Loucy (cell line): ENCODE measurements around the gene SYNPR.

ENCODE experiments used
- EZH2phosphoT487 ChIP-seq: fragments of 200-600 bp; IDR thresholded peaks from 2 replicates; pipeline ENCODE4 v1.6.1; 2018; ENCODE audit warnings: antibody characterized with exemption, mild to moderate bottlenecking, moderate library complexity, borderline replicate concordance
- TF ChIP-seq, protein P1 (sequence below): fragments of 200-600 bp; sonication (generic); conservative IDR thresholded peaks from 2 replicates; pipeline ENCODE4 v1.5.1; 2014; ENCODE audit warnings: mild to moderate bottlenecking, antibody characterized with exemption, low read length

DNA sequence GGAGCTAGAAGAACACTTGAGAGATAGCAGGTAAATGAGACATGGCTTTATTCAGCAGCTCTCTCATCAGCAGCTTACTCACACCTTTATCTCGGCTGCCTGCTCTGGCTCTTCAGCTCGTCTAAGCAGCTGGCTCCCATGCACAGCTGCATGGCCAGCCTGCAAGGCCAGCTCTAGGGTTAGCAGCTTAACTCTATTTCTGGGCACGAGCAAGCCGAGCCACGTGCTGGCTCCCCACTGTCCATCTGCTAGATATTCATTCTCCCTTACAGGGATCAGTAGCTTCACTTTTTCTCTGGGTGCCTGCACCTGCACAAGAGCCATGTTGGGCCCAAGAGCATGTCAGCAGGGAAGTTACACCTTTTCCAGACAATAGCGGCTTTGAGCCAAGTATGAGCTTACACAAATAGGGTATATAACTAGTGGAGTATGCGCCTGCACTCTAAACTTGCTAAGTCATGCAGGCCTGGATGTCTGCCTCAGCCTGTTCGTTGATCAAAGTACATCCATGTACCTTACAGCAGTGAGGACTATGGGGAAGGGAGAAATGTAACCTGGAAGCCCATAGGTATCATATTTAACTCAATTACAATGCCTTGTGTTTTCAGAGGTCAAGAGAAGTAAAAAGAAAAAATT is 199.5 kb downstream of the SYNPR start:
- TF ChIP-seq EZH2phosphoT487: no peak
- TF ChIP-seq, protein P1, sequence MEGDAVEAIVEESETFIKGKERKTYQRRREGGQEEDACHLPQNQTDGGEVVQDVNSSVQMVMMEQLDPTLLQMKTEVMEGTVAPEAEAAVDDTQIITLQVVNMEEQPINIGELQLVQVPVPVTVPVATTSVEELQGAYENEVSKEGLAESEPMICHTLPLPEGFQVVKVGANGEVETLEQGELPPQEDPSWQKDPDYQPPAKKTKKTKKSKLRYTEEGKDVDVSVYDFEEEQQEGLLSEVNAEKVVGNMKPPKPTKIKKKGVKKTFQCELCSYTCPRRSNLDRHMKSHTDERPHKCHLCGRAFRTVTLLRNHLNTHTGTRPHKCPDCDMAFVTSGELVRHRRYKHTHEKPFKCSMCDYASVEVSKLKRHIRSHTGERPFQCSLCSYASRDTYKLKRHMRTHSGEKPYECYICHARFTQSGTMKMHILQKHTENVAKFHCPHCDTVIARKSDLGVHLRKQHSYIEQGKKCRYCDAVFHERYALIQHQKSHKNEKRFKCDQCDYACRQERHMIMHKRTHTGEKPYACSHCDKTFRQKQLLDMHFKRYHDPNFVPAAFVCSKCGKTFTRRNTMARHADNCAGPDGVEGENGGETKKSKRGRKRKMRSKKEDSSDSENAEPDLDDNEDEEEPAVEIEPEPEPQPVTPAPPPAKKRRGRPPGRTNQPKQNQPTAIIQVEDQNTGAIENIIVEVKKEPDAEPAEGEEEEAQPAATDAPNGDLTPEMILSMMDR: no peak
